ENCODE measurements around the gene RBBP5. TPM values are rescaled to one million over a fixed set of nuclear protein-coding genes. Genes with fewer than 3 reads are reported as not detected.

Gene RBBP5
- total and polyA plus RNA-seq, 2 experiments from 2014 or later = 14.1 to 26.5 TPM

GRCh38 chr1:205168291-205168690 lies 46.5 kb upstream of the RBBP5 start (continued):
- TF ChIP-seq REST (IDR thresholded peaks at IDR 0.05; ENCODE audit: unreplicated experiment) = no peak
- no peak for TF ChIP-seq CTCF (conservative IDR thresholded peaks at IDR 0.05; ENCODE audit: low read depth in 2 of 2)

GRCh38 chr1:205162301-205162700 lies 40.5 kb upstream of the RBBP5 start:
- H2AFZ ChIP-seq = no peak overlapping the region
- Mint-ChIP-seq H3K27me3 (ENCODE audit: insufficient read depth, low read depth, poor library complexity) (no peaks in the 10 kb centered on the region), H3K9me3 (peaks cover 6% of the 10 kb centered on the region), H3K36me3 (ENCODE audit: low read depth) (peaks cover 70% of the 10 kb centered on the region), H3K4me3 (no peak overlapping the region), H3K4me1 (no peaks in the 10 kb centered on the region), H3K27ac (no peak overlapping the region)
- no peak overlapping the region for H3K4me3 ChIP-seq
- H3K36me3 ChIP-seq (ENCODE audit: insufficient read depth) = peaks cover 48% of the 10 kb centered on the region
- H3K27ac ChIP-seq (ENCODE audit: low read depth) = no peak overlapping the region
- H3F3A ChIP-seq (replicated peaks; ENCODE audit: low read depth) = no peaks in the 10 kb centered on the region
- H3K79me2 ChIP-seq (replicated peaks; ENCODE audit: insufficient read depth) = no peaks in the 10 kb centered on the region
- H3K9me2 ChIP-seq (ENCODE audit: insufficient read depth) = no peaks in the 10 kb centered on the region
- no peak overlapping the region for H3K4me2 ChIP-seq
- no peaks in the 10 kb centered on the region for H3K27me3 ChIP-seq (ENCODE audit: insufficient read depth)
- DNase-seq (ENCODE audit: low spot score) = no peak
- no peak for ATAC-seq
- no peaks in the 10 kb centered on the region for H3K4me1 ChIP-seq (ENCODE audit: insufficient read depth)
- H4K20me1 ChIP-seq (replicated peaks; ENCODE audit: insufficient read depth) = no peaks in the 10 kb centered on the region
- no peak for TF ChIP-seq ZNF462 (CRISPR knock-in tag; IDR thresholded peaks at IDR 0.05)
- no peak for TF ChIP-seq ZNF114 (CRISPR knock-in tag; IDR thresholded peaks at IDR 0.05)
- TF ChIP-seq ETS1 (IDR thresholded peaks at IDR 0.05) = no peak
- no peak for TF ChIP-seq POLR2AphosphoS5 (IDR thresholded peaks at IDR 0.05; ENCODE audit: low read depth)
- no peak for TF ChIP-seq EZH2phosphoT487 (IDR thresholded peaks at IDR 0.05; ENCODE audit: unreplicated experiment)
- TF ChIP-seq EZH2 (IDR thresholded peaks at IDR 0.05; ENCODE audit: low read depth, unreplicated experiment) = no peak
- no peak for TF ChIP-seq CREB1 (CRISPR knock-in tag; IDR thresholded peaks at IDR 0.05; ENCODE audit: low read depth)
